ENCODE measurements around the gene MEGF11. TPM values are rescaled to one million over a fixed set of nuclear protein-coding genes. Genes with fewer than 3 reads are reported as not detected.

MEGF11 gene
- total RNA-seq, 3 donors from 2014 or later, result not detected

GRCh38 chr15:65920825-65921309, 332.7 kb downstream of the MEGF11 start:
- Mint-ChIP-seq H3K27me3 (ENCODE audit: low read depth) (no peaks in the 10 kb centered on the region), H3K36me3 (ENCODE audit: insufficient read depth) (no peaks in the 10 kb centered on the region), H3K9me3 (no peaks in the 10 kb centered on the region), H3K4me1 (ENCODE audit: low read depth) (peaks cover 31% of the 10 kb centered on the region), H3K4me3 (no peak overlapping the region)
- ATAC-seq, result no peak
- DNase-seq, result no peak

DNA sequence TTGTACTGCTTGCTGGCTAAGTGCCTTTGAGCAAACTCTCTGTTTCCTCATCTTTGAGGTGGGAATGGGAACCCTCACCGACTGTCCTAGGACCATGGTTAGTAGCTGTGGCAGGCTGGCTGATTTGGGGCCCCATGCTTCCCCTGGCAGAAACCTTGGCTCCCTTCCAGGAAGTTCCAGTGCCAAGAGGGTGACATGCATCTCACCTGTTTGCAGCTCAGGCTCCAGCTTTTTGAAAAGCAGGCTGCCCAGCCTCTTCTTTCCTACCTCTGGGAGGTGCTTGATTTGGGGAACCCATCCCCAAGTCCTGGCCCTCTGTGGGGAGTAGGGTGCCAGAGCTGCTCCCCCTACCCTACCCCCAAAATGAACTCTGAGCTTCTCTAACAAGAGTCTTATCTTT, 333.4 kb downstream of the MEGF11 start:
- DNase-seq (no peak), ATAC-seq (no peak)
- Mint-ChIP-seq H3K9me3 (no peaks in the 10 kb centered on the region), H3K4me1 (ENCODE audit: low read depth) (peaks cover 32% of the 10 kb centered on the region), H3K36me3 (ENCODE audit: insufficient read depth) (no peaks in the 10 kb centered on the region), H3K4me3 (no peak overlapping the region), H3K27me3 (ENCODE audit: low read depth) (no peaks in the 10 kb centered on the region)

DNA sequence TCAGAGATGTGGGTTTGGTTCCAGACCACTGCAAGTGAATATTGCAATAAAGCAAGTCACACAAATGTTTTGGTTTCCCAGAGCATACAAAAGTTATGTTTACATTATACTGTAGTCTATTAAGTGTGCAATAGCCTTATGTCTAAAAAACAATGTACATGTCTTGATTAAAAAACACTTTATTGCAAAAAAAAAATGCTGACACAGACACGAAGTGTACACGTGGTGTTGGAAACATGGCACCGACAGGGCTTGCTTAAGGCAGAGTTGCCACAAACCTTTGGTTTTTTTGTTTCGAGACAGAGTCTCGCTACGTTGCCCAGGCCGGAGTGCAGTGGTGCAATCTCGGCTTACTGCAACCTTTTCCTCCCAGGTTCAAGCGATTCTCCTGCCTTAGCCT, 334.2 kb downstream of the MEGF11 start:
- no peak overlapping the region for H3K4me3 Mint-ChIP-seq
- H3K4me1 Mint-ChIP-seq (ENCODE audit: low read depth), result peaks cover 32% of the 10 kb centered on the region
- H3K27me3 Mint-ChIP-seq (ENCODE audit: low read depth), result no peaks in the 10 kb centered on the region
- no peak for ATAC-seq
- H3K36me3 Mint-ChIP-seq (ENCODE audit: insufficient read depth), result no peaks in the 10 kb centered on the region
- no peaks in the 10 kb centered on the region for H3K9me3 Mint-ChIP-seq
- DNase-seq, result no peak

GRCh38 chr15:65918945-65919344, 334.6 kb downstream of the MEGF11 start:
- Mint-ChIP-seq H3K27me3 (ENCODE audit: low read depth) (no peaks in the 10 kb centered on the region), H3K4me3 (no peak overlapping the region), H3K36me3 (ENCODE audit: insufficient read depth) (no peaks in the 10 kb centered on the region), H3K9me3 (no peaks in the 10 kb centered on the region), H3K4me1 (ENCODE audit: low read depth) (peaks cover 32% of the 10 kb centered on the region)
- no peak for ATAC-seq
- DNase-seq, result no peak

- no peak overlapping the region for H3K4me3 Mint-ChIP-seq
- no peaks in the 10 kb centered on the region for H3K27me3 Mint-ChIP-seq (ENCODE audit: low read depth)
- no peaks in the 10 kb centered on the region for H3K36me3 Mint-ChIP-seq (ENCODE audit: insufficient read depth)
- peaks cover 32% of the 10 kb centered on the region for H3K4me1 Mint-ChIP-seq (ENCODE audit: low read depth)
- ATAC-seq (no peak), DNase-seq (no peak)
- no peaks in the 10 kb centered on the region for H3K9me3 Mint-ChIP-seq
Measured at GRCh38 chr15:65918357-65918920, 335.1 kb downstream of the MEGF11 start.

DNA sequence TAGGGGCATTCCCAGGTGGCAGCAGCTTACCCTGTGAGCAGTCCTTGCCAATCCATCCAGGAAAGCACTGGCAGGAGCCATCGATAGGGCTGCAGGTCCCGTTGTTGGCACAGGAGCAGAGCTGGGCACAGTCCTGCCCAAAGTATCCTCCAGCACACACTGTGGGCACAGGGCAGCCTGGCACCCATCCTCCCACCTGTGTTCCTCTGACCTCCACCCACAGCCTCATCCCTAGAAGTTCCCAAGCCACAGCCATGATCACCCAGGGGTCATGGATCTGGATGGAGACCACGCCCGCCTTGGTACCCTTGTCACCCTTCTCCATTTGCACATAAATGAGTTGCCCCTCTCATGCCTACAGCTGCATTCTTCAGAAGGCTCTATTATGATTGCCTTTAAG, 335.6 kb downstream of the MEGF11 start:
- ATAC-seq, result no peak
- no peaks in the 10 kb centered on the region for H3K36me3 Mint-ChIP-seq (ENCODE audit: insufficient read depth)
- H3K4me3 Mint-ChIP-seq, result no peak overlapping the region

GRCh38 chr15:65917407-65917756, 336.2 kb downstream of the MEGF11 start:
- Mint-ChIP-seq H3K4me1 (ENCODE audit: low read depth) (peaks cover 32% of the 10 kb centered on the region), H3K36me3 (ENCODE audit: insufficient read depth) (no peaks in the 10 kb centered on the region), H3K27me3 (ENCODE audit: low read depth) (no peaks in the 10 kb centered on the region), H3K4me3 (no peak overlapping the region), H3K9me3 (no peaks in the 10 kb centered on the region)
- DNase-seq (no peak), ATAC-seq (no peak)

More for the DNA sequence above, 335.6 kb downstream of the MEGF11 start:
- H3K27me3 Mint-ChIP-seq (ENCODE audit: low read depth), result no peaks in the 10 kb centered on the region
- no peak for DNase-seq
- H3K9me3 Mint-ChIP-seq, result no peaks in the 10 kb centered on the region
- peaks cover 32% of the 10 kb centered on the region for H3K4me1 Mint-ChIP-seq (ENCODE audit: low read depth)

GRCh38 chr15:65916664-65917406, 336.7 kb downstream of the MEGF11 start:
- H3K27me3 Mint-ChIP-seq (ENCODE audit: low read depth), result no peaks in the 10 kb centered on the region
- ATAC-seq, result peak; percentile 94 to 95
- DNase-seq, result no peak
- H3K36me3 Mint-ChIP-seq (ENCODE audit: insufficient read depth), result no peaks in the 10 kb centered on the region
- H3K9me3 Mint-ChIP-seq, result no peaks in the 10 kb centered on the region
- H3K4me3 Mint-ChIP-seq, result no peak overlapping the region
- peaks cover 32% of the 10 kb centered on the region for H3K4me1 Mint-ChIP-seq (ENCODE audit: low read depth)

GRCh38 chr15:65916041-65916663, 337.4 kb downstream of the MEGF11 start:
- ATAC-seq (no peak), DNase-seq (no peak)
- Mint-ChIP-seq H3K9me3 (no peaks in the 10 kb centered on the region), H3K4me3 (no peak overlapping the region), H3K4me1 (ENCODE audit: low read depth) (peaks cover 30% of the 10 kb centered on the region), H3K36me3 (ENCODE audit: insufficient read depth) (peaks cover under 1% of the 10 kb centered on the region), H3K27me3 (ENCODE audit: low read depth) (no peaks in the 10 kb centered on the region)

DNA sequence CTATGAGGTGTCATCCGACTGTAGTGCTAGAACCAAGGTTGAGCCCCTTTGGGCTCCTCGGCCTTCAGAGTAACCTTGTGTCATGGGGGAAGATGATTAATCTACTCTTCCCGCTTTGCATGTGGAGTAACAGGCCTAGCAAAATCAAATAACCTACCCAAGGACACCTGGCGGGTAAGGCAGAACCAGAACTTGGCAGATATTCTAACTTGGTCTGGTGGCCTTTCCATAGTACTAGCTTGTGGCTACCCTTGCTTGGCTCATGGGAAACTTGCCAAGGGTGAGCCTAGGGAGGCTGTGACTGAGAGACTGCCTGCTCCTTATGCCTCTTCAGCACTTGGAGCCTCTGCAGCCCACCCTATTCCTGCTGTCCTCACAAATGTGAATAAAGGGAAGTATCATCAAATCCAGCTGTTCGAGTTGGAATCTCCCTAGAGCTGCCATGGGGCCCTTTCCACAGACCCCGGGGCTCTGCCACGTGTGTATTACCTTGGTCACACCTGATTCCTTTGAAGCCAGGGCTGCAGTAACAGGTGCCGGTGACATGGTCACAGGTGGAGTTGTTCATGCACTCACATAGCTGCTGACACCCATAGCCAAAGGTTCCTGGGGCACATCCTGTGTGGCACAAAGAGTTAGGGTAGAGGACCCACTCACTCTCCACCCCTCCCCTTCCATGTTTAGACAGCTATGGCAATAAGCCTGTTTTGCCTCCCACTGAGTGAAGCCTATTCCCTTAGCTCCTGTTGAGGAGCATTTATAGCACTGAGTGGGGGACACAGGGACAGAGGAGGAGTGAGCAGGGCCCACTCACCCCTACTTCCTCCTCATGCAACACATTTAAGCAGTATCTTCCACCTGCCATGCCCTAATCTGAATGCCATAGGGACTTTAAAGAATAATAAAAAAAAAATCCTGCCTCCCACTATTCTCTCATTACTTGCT, 338.3 kb downstream of the MEGF11 start:
- Mint-ChIP-seq H3K4me1 (ENCODE audit: low read depth) (peaks cover 26% of the 10 kb centered on the region), H3K27me3 (ENCODE audit: low read depth) (no peaks in the 10 kb centered on the region), H3K36me3 (ENCODE audit: insufficient read depth) (peaks cover 4% of the 10 kb centered on the region), H3K9me3 (no peaks in the 10 kb centered on the region), H3K4me3 (no peak overlapping the region)
- DNase-seq (no peak), ATAC-seq (no peak)

- ATAC-seq (no peak), DNase-seq (no peak)
- Mint-ChIP-seq H3K4me1 (ENCODE audit: low read depth) (peaks cover 26% of the 10 kb centered on the region), H3K27me3 (ENCODE audit: low read depth) (no peaks in the 10 kb centered on the region), H3K4me3 (no peak overlapping the region), H3K36me3 (ENCODE audit: insufficient read depth) (peaks cover 4% of the 10 kb centered on the region), H3K9me3 (no peaks in the 10 kb centered on the region)
Measured at GRCh38 chr15:65914386-65914785, 339.2 kb downstream of the MEGF11 start.

DNA sequence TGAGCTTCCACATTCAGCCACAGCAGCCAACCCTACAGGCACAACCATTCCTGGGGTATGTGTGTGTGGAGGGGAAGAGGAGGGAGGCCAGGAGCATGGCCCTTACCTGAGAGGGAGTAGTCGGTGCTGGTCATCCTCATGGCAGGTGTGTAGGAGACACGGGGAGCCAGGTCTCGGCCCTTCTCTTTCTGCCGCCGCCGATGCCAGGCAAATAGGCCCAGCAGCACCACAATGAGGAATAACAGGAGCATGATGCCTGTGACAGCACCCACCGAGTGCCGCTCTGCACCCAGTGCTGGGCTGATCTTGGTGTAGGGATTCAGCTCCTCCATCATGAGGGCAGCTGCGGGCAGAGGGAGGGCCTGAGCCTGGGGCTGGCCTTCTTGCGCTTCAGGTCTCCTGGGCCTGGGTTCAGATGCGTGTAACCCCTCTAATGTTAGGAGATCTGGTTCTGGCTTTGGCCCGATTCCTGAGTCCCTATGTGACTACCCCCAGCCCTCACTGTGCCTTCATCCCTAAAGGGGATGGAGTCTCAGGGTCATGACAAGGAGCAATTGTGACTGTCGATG, 339.8 kb downstream of the MEGF11 start:
- Mint-ChIP-seq H3K4me3 (no peak overlapping the region), H3K9me3 (no peaks in the 10 kb centered on the region), H3K27me3 (ENCODE audit: low read depth) (no peaks in the 10 kb centered on the region), H3K36me3 (ENCODE audit: insufficient read depth) (peaks cover 4% of the 10 kb centered on the region), H3K4me1 (ENCODE audit: low read depth) (peaks cover 26% of the 10 kb centered on the region)
- no peak for DNase-seq
- no peak for ATAC-seq

DNA sequence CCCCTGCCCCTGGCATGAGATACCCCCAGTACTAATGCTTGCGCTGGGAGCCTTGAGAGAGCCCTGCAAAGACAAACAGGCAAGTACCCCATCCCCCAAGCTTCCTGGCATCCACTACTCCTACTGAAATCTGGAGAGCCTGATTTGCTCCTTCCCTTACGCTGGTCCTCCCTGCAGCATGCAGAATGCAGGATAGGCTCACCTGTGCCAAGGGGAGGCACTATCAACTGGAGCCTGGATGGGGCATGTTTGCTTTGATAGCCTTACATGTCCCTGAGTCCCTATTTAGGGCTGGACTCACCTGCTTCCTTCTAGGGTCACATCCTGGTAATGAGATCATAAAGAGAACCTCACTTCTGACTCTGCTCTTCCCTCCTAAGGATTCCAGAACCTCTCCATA, 341.3 kb downstream of the MEGF11 start:
- ATAC-seq (no peak), DNase-seq (no peak)
- Mint-ChIP-seq H3K4me3 (no peak overlapping the region), H3K36me3 (ENCODE audit: insufficient read depth) (peaks cover 4% of the 10 kb centered on the region), H3K27me3 (ENCODE audit: low read depth) (no peaks in the 10 kb centered on the region), H3K9me3 (no peaks in the 10 kb centered on the region), H3K4me1 (ENCODE audit: low read depth) (peaks cover 14% of the 10 kb centered on the region)

DNA sequence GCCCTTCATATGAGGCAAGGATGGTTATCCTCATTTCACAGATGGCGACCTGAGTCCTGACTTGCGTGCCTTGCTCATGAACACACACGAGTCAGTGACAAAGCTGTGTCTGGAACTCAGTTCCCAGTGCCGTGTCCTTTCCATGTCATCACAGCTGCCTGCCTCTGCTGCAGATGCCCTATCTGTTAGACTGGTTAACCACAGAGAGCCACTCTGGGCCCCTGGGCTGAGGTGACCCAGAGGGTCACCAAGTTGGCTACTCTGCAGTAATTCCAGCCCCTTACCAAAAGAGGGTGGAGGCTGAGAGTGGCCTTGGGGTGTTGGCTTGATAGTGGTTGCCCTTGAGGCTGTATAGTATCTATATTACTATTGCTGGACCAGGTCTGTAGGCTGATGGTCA, 343.2 kb downstream of the MEGF11 start:
- DNase-seq (no peak), ATAC-seq (no peak)
- no peaks in the 10 kb centered on the region for H3K27me3 Mint-ChIP-seq (ENCODE audit: low read depth)
- peaks cover 13% of the 10 kb centered on the region for H3K36me3 Mint-ChIP-seq (ENCODE audit: insufficient read depth)
- H3K4me1 Mint-ChIP-seq (ENCODE audit: low read depth), result no peaks in the 10 kb centered on the region
- H3K9me3 Mint-ChIP-seq, result no peaks in the 10 kb centered on the region
- no peak overlapping the region for H3K4me3 Mint-ChIP-seq
